GM19468 (cell line): Measurements from ENCODE around the gene MYL4.
"Not testable (repeated sequence)": the region's sequence is repeated elsewhere in the genome, so short reads cannot be mapped to it uniquely, and the experiment has no call there.

Experiments
- ATAC-seq: cut with Tn5 transposase; IDR thresholded peaks from one replicate; pipeline ENCODE4 v1.9.1; 2021; ENCODE audit warnings: mild to moderate bottlenecking, moderate library complexity, moderate number of reproducible peaks; ENCODE audit not compliant: unreplicated experiment; ENCODE audit errors: extremely low read depth

MYL4 gene

DNA sequence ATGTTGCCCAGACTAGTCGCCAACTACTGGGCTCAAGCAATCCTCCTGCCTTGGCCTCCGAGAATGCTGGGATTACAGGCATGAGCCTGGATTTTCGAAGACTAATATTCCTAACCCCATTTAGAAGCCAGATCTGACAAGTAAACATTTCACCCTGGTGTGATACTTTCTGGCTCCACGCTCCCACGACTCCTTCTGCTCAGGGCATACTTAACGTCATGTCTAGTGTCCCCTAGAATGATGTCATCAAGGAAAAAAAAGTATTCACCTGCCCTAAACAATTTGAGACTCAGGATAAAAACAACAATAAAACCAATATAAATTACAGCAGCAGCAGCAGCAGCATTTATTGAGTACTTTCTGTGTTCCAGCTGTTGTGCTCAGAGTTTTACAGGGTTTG is 57.6 kb downstream of the MYL4 start:
- no peak for ATAC-seq

DNA sequence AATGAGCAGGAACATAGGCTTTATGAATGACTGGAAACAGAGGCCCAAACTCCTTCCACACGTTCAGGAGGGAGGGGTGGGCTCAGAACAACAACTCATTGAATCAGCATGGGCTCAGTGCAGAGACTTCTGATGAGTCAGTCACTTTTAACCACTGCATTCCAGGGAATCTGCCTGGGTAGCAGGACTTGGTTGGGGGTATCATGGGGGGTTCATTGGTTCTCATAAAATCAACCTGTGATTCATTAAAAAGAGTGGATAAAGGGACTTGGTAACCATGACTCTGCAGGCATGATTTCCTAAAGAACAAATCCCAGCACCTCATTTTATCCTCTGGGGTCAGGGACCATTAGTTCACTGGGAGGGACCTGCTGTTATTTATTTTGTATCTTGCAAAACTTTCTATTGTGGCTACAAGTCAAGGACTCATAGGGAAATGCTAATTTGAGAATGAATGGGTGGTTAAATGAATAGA is 58.2 kb downstream of the MYL4 start:
- ATAC-seq: no peak

DNA sequence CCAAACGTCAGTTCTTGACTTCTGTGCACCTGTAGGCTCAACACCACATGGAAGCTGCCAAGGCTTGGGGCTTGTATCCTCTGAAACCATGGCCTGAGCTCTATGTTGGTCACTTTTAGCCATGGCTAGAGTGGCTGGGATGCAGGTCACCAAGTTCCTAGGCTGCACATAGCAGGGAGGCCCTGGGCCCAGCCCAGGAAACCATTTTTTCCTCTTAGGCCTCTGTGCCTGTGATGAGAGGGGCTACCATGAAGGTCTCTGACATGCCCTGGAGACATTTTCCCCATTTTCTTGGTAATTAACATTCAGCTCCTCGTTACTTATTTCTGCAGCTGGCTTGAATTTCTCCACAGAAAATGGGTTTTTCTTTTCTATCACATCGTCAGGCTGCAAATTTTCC is 59.8 kb downstream of the MYL4 start:
- ATAC-seq: not testable (repeated sequence)

DNA sequence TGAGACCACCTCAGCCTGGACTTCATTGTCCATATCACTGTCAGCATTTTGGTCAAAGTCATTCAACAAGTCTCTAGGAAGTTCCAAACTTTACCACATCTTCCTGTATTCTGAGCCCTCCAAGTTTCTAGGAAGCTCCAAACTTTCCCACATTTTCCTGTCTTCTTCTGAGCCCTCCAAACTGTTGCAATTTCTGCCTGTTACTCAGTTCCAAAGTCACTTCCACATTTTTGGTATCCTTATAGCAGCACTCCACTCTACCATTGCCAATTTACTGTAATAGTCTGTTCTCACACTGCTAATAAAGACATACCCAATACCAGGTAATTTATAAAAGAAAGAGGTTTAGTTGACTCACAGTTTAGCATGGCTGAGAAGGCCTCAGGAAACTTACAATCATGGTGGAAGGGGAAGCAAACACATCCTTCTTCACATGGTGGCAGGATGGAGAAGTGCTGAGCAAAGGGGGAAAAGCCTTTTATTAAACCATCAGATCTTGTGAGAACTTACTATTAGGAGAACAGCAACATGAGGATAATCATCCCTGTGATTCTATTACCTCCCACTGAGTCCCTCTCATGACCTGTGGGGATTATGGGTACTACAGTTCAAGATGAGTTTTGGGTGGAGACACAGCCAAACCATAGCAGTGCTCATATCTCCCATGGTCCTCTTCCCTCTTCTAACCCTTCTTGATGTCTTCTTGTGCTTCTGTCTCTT is 60.6 kb downstream of the MYL4 start:
- ATAC-seq: not testable (repeated sequence)

DNA sequence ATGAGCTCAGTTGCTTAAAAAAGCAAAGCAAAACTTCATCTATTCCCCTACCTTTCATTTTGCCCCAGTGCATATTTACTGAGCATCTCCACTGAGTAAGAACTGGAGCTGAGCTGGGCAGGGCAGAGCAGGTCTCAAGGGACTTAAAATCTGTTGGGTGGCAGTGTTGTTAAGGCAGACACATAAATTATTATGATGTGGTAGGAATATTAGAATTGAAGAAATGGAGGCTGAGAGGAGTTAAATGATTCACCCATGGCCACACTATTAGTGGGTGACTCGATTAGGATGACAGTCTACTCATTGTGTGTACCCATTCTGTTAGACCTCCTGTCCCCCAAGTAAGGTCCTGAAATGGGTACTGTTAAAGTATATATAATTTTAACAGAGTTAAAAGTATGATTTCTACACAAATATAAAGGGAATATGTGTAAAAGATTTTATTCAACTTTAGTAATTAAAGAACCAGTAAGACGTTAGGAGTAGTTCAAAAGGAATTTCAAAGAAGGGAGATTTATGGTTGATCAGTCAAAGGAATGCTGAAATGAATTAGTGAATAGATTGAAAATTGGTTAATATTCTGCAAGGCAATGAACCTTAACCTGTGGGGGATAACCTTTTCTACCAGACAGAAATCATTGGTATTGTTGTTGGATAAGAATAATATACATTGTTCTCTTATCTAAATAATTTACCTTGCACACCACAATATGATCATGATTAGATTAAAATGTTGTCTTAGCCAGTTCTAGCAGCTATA is 62.0 kb downstream of the MYL4 start:
- ATAC-seq: no peak

DNA sequence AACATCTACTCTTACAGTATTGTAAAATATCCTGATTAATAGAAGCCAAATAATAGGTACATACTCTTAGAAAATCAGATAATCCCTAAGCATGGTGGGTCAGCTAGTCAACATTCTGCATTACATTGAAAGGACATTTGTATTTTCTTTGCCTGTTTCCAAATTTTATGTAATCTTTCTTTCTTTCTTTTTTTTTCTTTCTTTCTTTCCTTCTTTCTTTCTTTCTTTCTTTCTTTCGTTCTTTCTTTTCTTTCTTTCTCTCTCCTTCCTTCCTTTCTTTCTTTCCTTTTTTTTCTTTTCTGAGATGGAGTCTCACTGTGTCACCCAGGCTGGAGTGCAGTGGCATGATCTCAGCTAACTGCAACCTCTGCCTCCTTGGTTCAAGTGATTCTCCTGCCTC is 63.3 kb downstream of the MYL4 start:
- no peak for ATAC-seq

DNA sequence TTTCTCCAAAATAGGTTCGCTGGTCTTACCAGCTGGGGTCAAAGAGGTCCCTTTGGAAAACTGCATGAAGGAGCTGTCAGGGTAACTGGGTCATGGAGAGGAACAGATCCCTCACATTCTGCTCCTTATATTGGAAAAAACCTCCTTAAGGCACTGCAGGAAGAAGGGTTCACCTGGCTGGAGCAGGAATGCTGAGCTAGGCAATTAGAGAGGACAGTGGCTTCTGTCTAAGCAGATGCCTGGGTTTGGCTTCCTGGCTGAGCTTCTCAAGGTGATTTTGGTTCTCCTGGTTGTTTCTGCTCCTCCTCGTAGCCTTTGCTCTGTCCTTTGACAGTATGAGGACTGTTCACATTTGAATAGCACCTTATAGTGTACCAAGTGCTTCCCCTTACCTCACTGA is 64.1 kb downstream of the MYL4 start:
- no peak for ATAC-seq
